Measurements from ENCODE around the gene SDR42E1. TPM values are rescaled to one million over a fixed set of nuclear protein-coding genes. Genes with fewer than 3 reads are reported as not detected.

The SDR42E1 gene
- total and polyA plus RNA-seq, 4 donors = 1.9 to 6.5 (median 3.3) TPM

- TF ChIP-seq RAD21 (IDR thresholded peaks at IDR 0.05) (no peak), SP1 (IDR thresholded peaks at IDR 0.05) (no peak), HNF4G (IDR thresholded peaks at IDR 0.05) (no peak), HNF4A (conservative IDR thresholded peaks at IDR 0.05) (no peak)
Observed at GRCh38 chr16:82037666-82038065, 26.4 kb upstream of the SDR42E1 start (continued).

GRCh38 chr16:82037251-82037650, 26.0 kb upstream of the SDR42E1 start:
- Histone ChIP-seq H3K9ac (ENCODE audit: low read depth in 1 of 2, low read length in 2 of 2) (peak overlapping the region in 1 of 2 donors; percentile 96), H3K4me1 (ENCODE audit: control insufficient read depth in 4 of 4, insufficient read depth in 4 of 4, low read length in 3 of 4) (peaks cover 12 to 36% (median 23%) of the 10 kb centered on the region in 4 donors), H3K9me3 (ENCODE audit: control insufficient read depth in 4 of 4, low read length in 3 of 4) (no peaks in the 10 kb centered on the region), H3K27ac (ENCODE audit: low read depth in 1 of 2, low read length in 2 of 2) (peak overlapping the region; percentile 89 to 95), H3K4me3 (ENCODE audit: low read depth in 1 of 3, low read length in 3 of 3) (peak overlapping the region; percentile 66 to 92 (median 87)), H3K27me3 (ENCODE audit: control insufficient read depth in 4 of 4, insufficient read depth in 4 of 4, low read length in 3 of 4) (no peaks in the 10 kb centered on the region), H3K36me3 (ENCODE audit: control insufficient read depth in 4 of 4, insufficient read depth in 3 of 4, low read depth in 1 of 4, low read length in 3 of 4) (no peaks in the 10 kb centered on the region)
- TF ChIP-seq TAF1 (conservative IDR thresholded peaks at IDR 0.05) (no peak), EGR1 (IDR thresholded peaks at IDR 0.05; ENCODE audit: low read depth in 2 of 2) (no peak), GABPA (IDR thresholded peaks at IDR 0.05 in 1 of 2, conservative IDR thresholded peaks at IDR 0.05 in 1 of 2) (no peak), HNF4A (conservative IDR thresholded peaks at IDR 0.05) (no peak), YY1 (IDR thresholded peaks at IDR 0.05) (no peak), ZBTB33 (IDR thresholded peaks at IDR 0.05) (no peak), HNF4G (IDR thresholded peaks at IDR 0.05) (no peak), RAD21 (IDR thresholded peaks at IDR 0.05) (no peak), NR2F2 (IDR thresholded peaks at IDR 0.05) (no peak), FOXA2 (IDR thresholded peaks at IDR 0.05) (no peak), REST (IDR thresholded peaks at IDR 0.05) (no peak), CTCF (IDR thresholded peaks at IDR 0.05; ENCODE audit: low read depth, low read length, missing input control) (no peak), RXRA (IDR thresholded peaks at IDR 0.05) (no peak), FOXA1 (IDR thresholded peaks at IDR 0.05) (no peak), JUND (IDR thresholded peaks at IDR 0.05) (no peak), MAX (IDR thresholded peaks at IDR 0.05) (no peak), ATF3 (IDR thresholded peaks at IDR 0.05) (no peak), SP1 (IDR thresholded peaks at IDR 0.05) (no peak)
- no peak for DNase-seq (ENCODE audit: low spot score)
- WGBS = 47% methylated on average over 4 of the region's 4 CpGs
